NB4 (cell line): ENCODE measurements around the gene AMH.

Experiments used
- CTCF ChIP-seq: IDR thresholded peaks from one replicate; pipeline ENCODE4 v1.5.1; 2012; ENCODE audit warnings: low read depth, low read length
- MAX ChIP-seq: IDR thresholded peaks from 2 replicates; pipeline ENCODE4 v1.6.1; 2011; ENCODE audit warnings: low read depth, low read length
- POLR2A ChIP-seq: IDR thresholded peaks from 2 replicates; pipeline ENCODE4 v1.6.1; 2011; ENCODE audit warnings: mild to moderate bottlenecking; ENCODE audit not compliant: insufficient read length; ENCODE audit errors: extremely low read depth

GRCh38 chr19:2242092-2242537 lies 7.0 kb upstream of the AMH start:
- TF ChIP-seq POLR2A, result no peak
- TF ChIP-seq CTCF, result no peak
- TF ChIP-seq MAX, result no peak
